Neural crest cell (in vitro differentiated cells): ENCODE results near the gene ADGRE3. TPM values are rescaled to one million over a fixed set of nuclear protein-coding genes. Genes with fewer than 3 reads are reported as not detected.

ENCODE experiments used
- DNase-seq: peaks from one replicate; pipeline ENCODE4 v3.0.0; 2021; ENCODE audit warnings: low read depth, mixed read lengths, low spot score
- H3K27ac Mint-ChIP-seq: one replicate; pipeline ENCODE4 v1.8.0; 2021; ENCODE audit warnings: mild to moderate bottlenecking, mixed read lengths; ENCODE audit not compliant: unreplicated experiment
- H3K27me3 Mint-ChIP-seq: 2 replicates; pipeline ENCODE4 v1.8.0; 2021; ENCODE audit warnings: low read depth, mild to moderate bottlenecking, mixed read lengths
- H3K36me3 Mint-ChIP-seq: 2 replicates; pipeline ENCODE4 v1.8.0; 2021; ENCODE audit warnings: low read depth, mild to moderate bottlenecking, mixed read lengths
- H3K4me1 Mint-ChIP-seq: 2 replicates; pipeline ENCODE4 v1.8.0; 2021; ENCODE audit warnings: mixed read lengths
- H3K4me3 Mint-ChIP-seq: one replicate; pipeline ENCODE4 v1.8.0; 2021; ENCODE audit warnings: mild to moderate bottlenecking, mixed read lengths
- H3K9me3 Mint-ChIP-seq: 2 replicates; pipeline ENCODE4 v1.8.0; 2021; ENCODE audit warnings: mixed read lengths
- CTCF ChIP-seq: fragments of 200-600 bp; sonication (generic); conservative IDR thresholded peaks from 2 replicates; pipeline ENCODE4 v1.5.0; 2021; ENCODE audit warnings: antibody characterized with exemption, mild to moderate bottlenecking
- total RNA-seq: library from RNA; stranded (reverse); gene quantifications from 2 replicates; pipeline ENCODE4 v1.2.1, GENCODE V29; 2021

Gene ADGRE3
- total RNA-seq, 1 donor from 2014 or later, result not detected

- Mint-ChIP-seq H3K4me3 (no peak overlapping the region), H3K27me3 (peaks cover 46% of the 10 kb centered on the region), H3K27ac (no peak overlapping the region), H3K4me1 (no peaks in the 10 kb centered on the region), H3K36me3 (no peaks in the 10 kb centered on the region), H3K9me3 (no peaks in the 10 kb centered on the region)
- DNase-seq, result no peak
- no peak for TF ChIP-seq CTCF
These were observed 3.6 kb upstream of the ADGRE3 start for GRCh38 chr19:14678199-14678598.

- Mint-ChIP-seq H3K36me3 (no peaks in the 10 kb centered on the region), H3K27me3 (peaks cover 47% of the 10 kb centered on the region), H3K4me1 (no peaks in the 10 kb centered on the region), H3K27ac (no peak overlapping the region), H3K9me3 (no peaks in the 10 kb centered on the region), H3K4me3 (no peak overlapping the region)
- DNase-seq, result no peak
- TF ChIP-seq CTCF, result no peak
These were observed 2.8 kb upstream of the ADGRE3 start for GRCh38 chr19:14677464-14677863.

- H3K27me3 Mint-ChIP-seq, result peaks cover 47% of the 10 kb centered on the region
- no peak for DNase-seq
- no peak for TF ChIP-seq CTCF
- H3K36me3 Mint-ChIP-seq, result no peaks in the 10 kb centered on the region
- no peaks in the 10 kb centered on the region for H3K4me1 Mint-ChIP-seq
- no peak overlapping the region for H3K27ac Mint-ChIP-seq
- H3K4me3 Mint-ChIP-seq, result no peak overlapping the region
- H3K9me3 Mint-ChIP-seq, result no peaks in the 10 kb centered on the region
These were observed 2.1 kb upstream of the ADGRE3 start for GRCh38 chr19:14676762-14677161.

- H3K9me3 Mint-ChIP-seq, result no peaks in the 10 kb centered on the region
- no peaks in the 10 kb centered on the region for H3K4me1 Mint-ChIP-seq
- H3K27ac Mint-ChIP-seq, result no peak overlapping the region
- no peaks in the 10 kb centered on the region for H3K36me3 Mint-ChIP-seq
- no peak for DNase-seq
- H3K4me3 Mint-ChIP-seq, result no peak overlapping the region
- peaks cover 78% of the 10 kb centered on the region for H3K27me3 Mint-ChIP-seq
- TF ChIP-seq CTCF, result no peak
These were observed 1.6 kb downstream of the ADGRE3 start for GRCh38 chr19:14673088-14673487.

GRCh38 chr19:14672188-14672872 lies 2.3 kb downstream of the ADGRE3 start:
- H3K27ac Mint-ChIP-seq, result no peak overlapping the region
- no peak overlapping the region for H3K4me3 Mint-ChIP-seq
- H3K27me3 Mint-ChIP-seq, result peaks cover 82% of the 10 kb centered on the region
- no peak for DNase-seq
- H3K9me3 Mint-ChIP-seq, result no peaks in the 10 kb centered on the region
- H3K36me3 Mint-ChIP-seq, result no peaks in the 10 kb centered on the region
- TF ChIP-seq CTCF, result no peak
- H3K4me1 Mint-ChIP-seq, result no peaks in the 10 kb centered on the region
